ENCODE measurements around the gene MT1F.

- TF ChIP-seq POLR2A (IDR thresholded peaks at IDR 0.05; ENCODE audit: low read depth, low read length) (no peak), CTCF (conservative IDR thresholded peaks at IDR 0.05; ENCODE audit: low read depth, low read length) (no peak), MAFK (IDR thresholded peaks at IDR 0.05; ENCODE audit: low read depth, low read length) (no peak), MXI1 (IDR thresholded peaks at IDR 0.05; ENCODE audit: borderline replicate concordance, low read depth, low read length) (no peak), SMC3 (IDR thresholded peaks at IDR 0.05; ENCODE audit: low read depth, low read length) (no peak)
Measured at GRCh38 chr16:56679078-56679730, 21.4 kb downstream of the MT1F start.
